ENCODE data around the gene CDC42EP5. TPM values are rescaled to one million over a fixed set of nuclear protein-coding genes. Genes with fewer than 3 reads are reported as not detected.
"Not testable (repeated sequence)": the region's sequence is repeated elsewhere in the genome, so short reads cannot be mapped to it uniquely, and the experiment has no call there.

CDC42EP5 gene
- total RNA-seq, 1 donor from 2014 or later: 64.2 TPM

- H3K27ac Mint-ChIP-seq (ENCODE audit: unreplicated experiment): no peak within 1 kb of the TSS
- no peak within 1 kb of the TSS for H3K4me2 ChIP-seq (ENCODE audit: low read length)
Observed at GRCh38 chr19:54502518-54503048, 29.5 kb upstream of the CDC42EP5 start, which contains the start of gene LAIR2. Gene LAIR2, plus strand, starts transcription at chr19:54502831. Its CDS starts 88 bp downstream, at chr19:54502919.

DNA sequence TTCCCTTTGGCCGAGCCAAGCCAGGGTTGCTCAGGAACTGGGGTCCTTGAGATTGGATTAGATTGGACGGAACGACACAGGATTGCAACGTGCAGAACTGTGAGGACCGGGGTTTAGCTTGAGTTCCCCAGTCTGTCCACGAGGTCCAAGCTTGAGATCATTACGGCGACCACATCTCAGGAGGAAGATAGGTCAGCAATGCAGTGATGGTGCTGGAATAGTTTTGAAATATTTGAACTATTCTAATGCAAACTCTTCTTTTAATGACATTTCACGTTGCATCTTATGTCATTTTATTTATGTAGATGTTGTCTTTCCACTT is 25.3 kb upstream of the CDC42EP5 start:
- not testable (repeated sequence) for H3K4me2 ChIP-seq (ENCODE audit: low read length); H3K4me3 Mint-ChIP-seq (ENCODE audit: unreplicated experiment); DNase-seq (ENCODE audit: low read depth); H3K27me3 Mint-ChIP-seq (ENCODE audit: low read depth, unreplicated experiment); H3K27ac Mint-ChIP-seq (ENCODE audit: unreplicated experiment); H3K9ac ChIP-seq (ENCODE audit: low read length); H2AFZ ChIP-seq (ENCODE audit: low read depth, low read length); H3K36me3 ChIP-seq (ENCODE audit: insufficient read depth, low read length); H3K4me1 ChIP-seq (ENCODE audit: insufficient read depth, low read length); H3K4me1 Mint-ChIP-seq (ENCODE audit: low read depth, unreplicated experiment); H4K20me1 ChIP-seq (ENCODE audit: insufficient read depth, low read length); H3K27ac ChIP-seq (ENCODE audit: low read depth, low read length); H3K36me3 Mint-ChIP-seq (ENCODE audit: low read depth, unreplicated experiment); H3K9me3 ChIP-seq (ENCODE audit: insufficient read depth, low read depth, low read length); H3K79me2 ChIP-seq (ENCODE audit: insufficient read depth, low read length); H3K9me3 Mint-ChIP-seq (ENCODE audit: unreplicated experiment); H3K27me3 ChIP-seq (ENCODE audit: insufficient read depth, low read length); FAIRE-seq; H3K4me3 ChIP-seq (ENCODE audit: insufficient read depth, low read depth, low read length)

More at GRCh38 chr19:54502518-54503048, 29.5 kb upstream of the CDC42EP5 start, which contains the start of gene LAIR2:
- Mint-ChIP-seq H3K36me3 (ENCODE audit: low read depth, unreplicated experiment) (no peaks in the 10 kb centered on the region), H3K4me3 (ENCODE audit: unreplicated experiment) (no peak within 1 kb of the TSS), H3K27me3 (ENCODE audit: low read depth, unreplicated experiment) (peaks cover 1% of the 10 kb centered on the region), H3K9me3 (ENCODE audit: unreplicated experiment) (peaks cover 11% of the 10 kb centered on the region), H3K4me1 (ENCODE audit: low read depth, unreplicated experiment) (no peaks in the 10 kb centered on the region)
- Histone ChIP-seq H3K27ac (ENCODE audit: low read depth, low read length) (no peak within 1 kb of the TSS), H3K36me3 (ENCODE audit: insufficient read depth, low read length) (no peaks in the 10 kb centered on the region), H3K9ac (ENCODE audit: low read length) (no peak within 1 kb of the TSS), H3K9me3 (ENCODE audit: insufficient read depth, low read depth, low read length) (no peaks in the 10 kb centered on the region), H3K79me2 (ENCODE audit: insufficient read depth, low read length) (no peaks in the 10 kb centered on the region), H2AFZ (ENCODE audit: low read depth, low read length) (no peak within 1 kb of the TSS), H3K4me1 (ENCODE audit: insufficient read depth, low read length) (no peaks in the 10 kb centered on the region), H4K20me1 (ENCODE audit: insufficient read depth, low read length) (no peaks in the 10 kb centered on the region), H3K27me3 (ENCODE audit: insufficient read depth, low read length) (no peaks in the 10 kb centered on the region), H3K4me3 (ENCODE audit: insufficient read depth, low read depth, low read length) (no peak within 1 kb of the TSS)
- DNase-seq (ENCODE audit: low read depth) (no peak), FAIRE-seq (no peak)
- TF ChIP-seq CTCF (IDR thresholded peaks at IDR 0.05; ENCODE audit: insufficient read depth, low read depth, low read length) (no peak), EZH2 (IDR thresholded peaks at IDR 0.05; ENCODE audit: insufficient read depth, low read length) (no peak)

GRCh38 chr19:54497747-54498450 is 24.8 kb upstream of the CDC42EP5 start:
- not testable (repeated sequence) for H3K36me3 Mint-ChIP-seq (ENCODE audit: low read depth, unreplicated experiment); H3K27ac ChIP-seq (ENCODE audit: low read depth, low read length); H3K4me2 ChIP-seq (ENCODE audit: low read length); H4K20me1 ChIP-seq (ENCODE audit: insufficient read depth, low read length); H3K4me1 ChIP-seq (ENCODE audit: insufficient read depth, low read length); H3K9me3 ChIP-seq (ENCODE audit: insufficient read depth, low read depth, low read length); H3K4me1 Mint-ChIP-seq (ENCODE audit: low read depth, unreplicated experiment); H3K9ac ChIP-seq (ENCODE audit: low read length); H3K9me3 Mint-ChIP-seq (ENCODE audit: unreplicated experiment); FAIRE-seq; H3K27ac Mint-ChIP-seq (ENCODE audit: unreplicated experiment); H3K27me3 ChIP-seq (ENCODE audit: insufficient read depth, low read length); H3K36me3 ChIP-seq (ENCODE audit: insufficient read depth, low read length); H3K27me3 Mint-ChIP-seq (ENCODE audit: low read depth, unreplicated experiment); H2AFZ ChIP-seq (ENCODE audit: low read depth, low read length); DNase-seq (ENCODE audit: low read depth); H3K79me2 ChIP-seq (ENCODE audit: insufficient read depth, low read length); H3K4me3 Mint-ChIP-seq (ENCODE audit: unreplicated experiment); H3K4me3 ChIP-seq (ENCODE audit: insufficient read depth, low read depth, low read length)

- not testable (repeated sequence) for H3K27ac ChIP-seq (ENCODE audit: low read depth, low read length); FAIRE-seq; H3K4me1 ChIP-seq (ENCODE audit: insufficient read depth, low read length); H3K4me1 Mint-ChIP-seq (ENCODE audit: low read depth, unreplicated experiment); H3K27me3 Mint-ChIP-seq (ENCODE audit: low read depth, unreplicated experiment); H3K9ac ChIP-seq (ENCODE audit: low read length); H3K4me3 Mint-ChIP-seq (ENCODE audit: unreplicated experiment); H3K36me3 Mint-ChIP-seq (ENCODE audit: low read depth, unreplicated experiment); H3K4me3 ChIP-seq (ENCODE audit: insufficient read depth, low read depth, low read length); H3K27ac Mint-ChIP-seq (ENCODE audit: unreplicated experiment); H4K20me1 ChIP-seq (ENCODE audit: insufficient read depth, low read length); H3K4me2 ChIP-seq (ENCODE audit: low read length); DNase-seq (ENCODE audit: low read depth); H3K79me2 ChIP-seq (ENCODE audit: insufficient read depth, low read length); H3K27me3 ChIP-seq (ENCODE audit: insufficient read depth, low read length); H3K9me3 ChIP-seq (ENCODE audit: insufficient read depth, low read depth, low read length); H2AFZ ChIP-seq (ENCODE audit: low read depth, low read length); H3K36me3 ChIP-seq (ENCODE audit: insufficient read depth, low read length)
- peaks cover 16% of the 10 kb centered on the region for H3K9me3 Mint-ChIP-seq (ENCODE audit: unreplicated experiment)
Observed at GRCh38 chr19:54495284-54495683, 22.2 kb upstream of the CDC42EP5 start.

Data from astrocyte (in vitro differentiated cells and primary cell).